Liver (tissue), 9 donors: ENCODE results near the gene NDUFS6. TPM values are rescaled to one million over a fixed set of nuclear protein-coding genes. Genes with fewer than 3 reads are reported as not detected.

Source experiments
- DNase-seq: peaks from one replicate; pipeline ENCODE4 v3.0.0-alpha.2; 2017; ENCODE audit warnings: low spot score
- H3K27ac ChIP-seq, 2 donors: one replicate each; pipeline ENCODE4 v1.7.0; 2013; ENCODE audit warnings: inconsistent platforms in 2 of 2, low read length in 2 of 2, control low read depth in 1 of 2, low read depth in 1 of 2, mild to moderate bottlenecking in 1 of 2
- H3K27me3 ChIP-seq, 4 donors: one replicate each; pipeline versions ENCODE4 v1.6.1 to v1.7.0; 2013; ENCODE audit warnings: low read length in 3 of 4, inconsistent platforms in 1 of 4, mild to moderate bottlenecking in 1 of 4, moderate library complexity in 1 of 4; ENCODE audit not compliant: control insufficient read depth in 4 of 4, insufficient read depth in 4 of 4
- H3K36me3 ChIP-seq, 4 donors: one replicate each; pipeline versions ENCODE4 v1.6.1 to v1.7.0; 2013; ENCODE audit warnings: low read length in 3 of 4, mild to moderate bottlenecking in 3 of 4, low read depth in 1 of 4, moderate library complexity in 1 of 4; ENCODE audit not compliant: control insufficient read depth in 4 of 4, insufficient read depth in 3 of 4
- H3K4me1 ChIP-seq, 4 donors: one replicate each; pipeline versions ENCODE4 v1.6.1 to v1.7.0; 2013; ENCODE audit warnings: low read length in 3 of 4, mild to moderate bottlenecking in 3 of 4, moderate library complexity in 1 of 4; ENCODE audit not compliant: control insufficient read depth in 4 of 4, insufficient read depth in 4 of 4
- H3K4me3 ChIP-seq, 3 donors: one replicate each; pipeline versions ENCODE4 v1.6.1 to v1.7.0; 2013; ENCODE audit warnings: low read length in 3 of 3, control low read depth in 1 of 3, low read depth in 1 of 3, mild to moderate bottlenecking in 1 of 3
- H3K9ac ChIP-seq, 2 donors: one replicate each; pipeline ENCODE4 v1.7.0; 2013; ENCODE audit warnings: low read length in 2 of 2, mild to moderate bottlenecking in 2 of 2, moderate library complexity in 2 of 2, control low read depth in 1 of 2, low read depth in 1 of 2
- H3K9me3 ChIP-seq, 4 donors: one replicate each; pipeline versions ENCODE4 v1.6.1 to v1.7.0; 2013; ENCODE audit warnings: low read length in 3 of 4; ENCODE audit not compliant: control insufficient read depth in 4 of 4
- GABPA ChIP-seq, 2 donors: IDR thresholded peaks in 1 of 2; conservative IDR thresholded peaks in 1 of 2; 2 replicates each; pipeline ENCODE4 v1.6.1; 2016; ENCODE audit warnings: antibody characterized with exemption in 2 of 2, mild to moderate bottlenecking in 1 of 2, moderate library complexity in 1 of 2
- JUND ChIP-seq, 2 donors: IDR thresholded peaks; 2 replicates each; pipeline ENCODE4 v1.6.1; 2016; ENCODE audit warnings: antibody characterized with exemption in 2 of 2
- NR2F2 ChIP-seq: IDR thresholded peaks from 2 replicates; pipeline ENCODE4 v1.6.1; 2016; ENCODE audit warnings: antibody characterized with exemption
- RXRA ChIP-seq, 2 donors: IDR thresholded peaks; 2 replicates each; pipeline ENCODE4 v1.6.1; 2017 to 2018; ENCODE audit warnings: antibody characterized with exemption in 2 of 2, mild to moderate bottlenecking in 1 of 2
- WGBS: extraction: QIAGEN DNeasy Blood & Tissue Kit; methylation state at CpG from one replicate; pipeline ENCODE4 v1.1.7; 2013; 5-methylcytosine and 5-hydroxymethylcytosine counted together
- polyA plus RNA-seq, 2 donors: library from polyadenylated mRNA; stranded (reverse) in 1 of 2; unstranded in 1 of 2; fragments of 200-250 nt in 1 of 2; fragments of >200 nt in 1 of 2; fragmentation: Nextera tagmentation in 1 of 2; extraction: Ambion mirVana in 1 of 2; gene quantifications; one replicate each; pipeline versions ENCODE4 v1.2.1 to v1.2.3, GENCODE V29; 2013 to 2015
- total RNA-seq, 2 donors: library from RNA; depleted of rRNA; stranded (reverse); fragments of >200 nt; gene quantifications; one replicate each; pipeline ENCODE4 v1.2.3, GENCODE V29; 2014
- TF ChIP-seq, protein P1 (sequence below): IDR thresholded peaks from 2 replicates; pipeline ENCODE4 v1.6.1; 2016; ENCODE audit warnings: antibody characterized with exemption
- TF ChIP-seq, protein P2 (sequence below): fragments of 150-350 bp; IDR thresholded peaks from 2 replicates; pipeline ENCODE4 v1.5.1; 2017; ENCODE audit warnings: improper control_type of control experiment, low read depth, low read length; ENCODE audit not compliant: missing input control
- TF ChIP-seq, protein P3 (sequence below): IDR thresholded peaks from 2 replicates; pipeline ENCODE4 v1.6.1; 2016; ENCODE audit warnings: antibody characterized with exemption
- TF ChIP-seq, protein P4 (sequence below): IDR thresholded peaks from 2 replicates; pipeline ENCODE4 v1.6.1; 2016; ENCODE audit warnings: antibody characterized with exemption
- TF ChIP-seq, protein P5 (sequence below): IDR thresholded peaks from 2 replicates; pipeline ENCODE4 v1.6.1; 2016; ENCODE audit warnings: antibody characterized with exemption, mild to moderate bottlenecking
- donor health status: healthy.
- donor health status: healthy.
- donor health status: healthy.
- donor health status: healthy.
- donor health status: healthy.

Gene NDUFS6
- total and polyA plus RNA-seq, 4 donors = 18.7 to 82.5 (median 47.3) TPM

DNA sequence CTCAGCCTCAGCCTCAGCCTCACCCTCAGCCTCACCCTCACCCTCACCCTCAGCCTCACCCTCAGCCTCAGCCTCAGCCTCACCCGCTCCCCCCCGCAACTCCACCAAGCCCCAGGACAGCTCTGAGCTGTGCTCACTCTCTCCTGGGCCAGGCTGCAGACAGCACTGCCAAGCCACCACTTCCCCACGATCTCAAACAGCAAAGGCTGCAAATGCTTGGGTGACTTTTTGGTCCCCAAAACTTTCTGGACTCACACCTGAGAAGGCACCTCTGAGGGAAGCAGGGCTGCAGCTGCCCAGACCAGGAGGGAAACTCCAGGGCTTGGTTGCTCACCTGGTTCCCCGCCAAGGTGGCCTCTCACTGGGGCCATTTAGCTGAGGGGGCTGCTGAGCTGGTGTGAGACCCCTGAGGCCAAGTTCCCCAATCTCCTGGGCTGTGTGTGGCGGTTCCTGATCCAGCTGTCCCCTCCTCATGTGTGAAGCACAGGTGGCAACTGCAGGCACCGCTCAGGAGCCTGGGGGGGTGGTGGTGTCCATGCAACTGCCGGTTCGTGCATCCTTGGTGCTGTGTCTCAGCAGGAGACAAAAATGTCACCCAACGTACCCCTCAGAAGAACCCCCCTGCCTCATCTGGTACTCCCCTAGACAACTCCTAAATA, 19.4 kb upstream of the NDUFS6 start:
- no peak for TF ChIP-seq JUND (IDR thresholded peaks at IDR 0.05)
- TF ChIP-seq, protein P1, sequence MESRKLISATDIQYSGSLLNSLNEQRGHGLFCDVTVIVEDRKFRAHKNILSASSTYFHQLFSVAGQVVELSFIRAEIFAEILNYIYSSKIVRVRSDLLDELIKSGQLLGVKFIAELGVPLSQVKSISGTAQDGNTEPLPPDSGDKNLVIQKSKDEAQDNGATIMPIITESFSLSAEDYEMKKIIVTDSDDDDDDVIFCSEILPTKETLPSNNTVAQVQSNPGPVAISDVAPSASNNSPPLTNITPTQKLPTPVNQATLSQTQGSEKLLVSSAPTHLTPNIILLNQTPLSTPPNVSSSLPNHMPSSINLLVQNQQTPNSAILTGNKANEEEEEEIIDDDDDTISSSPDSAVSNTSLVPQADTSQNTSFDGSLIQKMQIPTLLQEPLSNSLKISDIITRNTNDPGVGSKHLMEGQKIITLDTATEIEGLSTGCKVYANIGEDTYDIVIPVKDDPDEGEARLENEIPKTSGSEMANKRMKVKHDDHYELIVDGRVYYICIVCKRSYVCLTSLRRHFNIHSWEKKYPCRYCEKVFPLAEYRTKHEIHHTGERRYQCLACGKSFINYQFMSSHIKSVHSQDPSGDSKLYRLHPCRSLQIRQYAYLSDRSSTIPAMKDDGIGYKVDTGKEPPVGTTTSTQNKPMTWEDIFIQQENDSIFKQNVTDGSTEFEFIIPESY = no peak
- no peak for TF ChIP-seq RXRA (IDR thresholded peaks at IDR 0.05)
- TF ChIP-seq, protein P2, sequence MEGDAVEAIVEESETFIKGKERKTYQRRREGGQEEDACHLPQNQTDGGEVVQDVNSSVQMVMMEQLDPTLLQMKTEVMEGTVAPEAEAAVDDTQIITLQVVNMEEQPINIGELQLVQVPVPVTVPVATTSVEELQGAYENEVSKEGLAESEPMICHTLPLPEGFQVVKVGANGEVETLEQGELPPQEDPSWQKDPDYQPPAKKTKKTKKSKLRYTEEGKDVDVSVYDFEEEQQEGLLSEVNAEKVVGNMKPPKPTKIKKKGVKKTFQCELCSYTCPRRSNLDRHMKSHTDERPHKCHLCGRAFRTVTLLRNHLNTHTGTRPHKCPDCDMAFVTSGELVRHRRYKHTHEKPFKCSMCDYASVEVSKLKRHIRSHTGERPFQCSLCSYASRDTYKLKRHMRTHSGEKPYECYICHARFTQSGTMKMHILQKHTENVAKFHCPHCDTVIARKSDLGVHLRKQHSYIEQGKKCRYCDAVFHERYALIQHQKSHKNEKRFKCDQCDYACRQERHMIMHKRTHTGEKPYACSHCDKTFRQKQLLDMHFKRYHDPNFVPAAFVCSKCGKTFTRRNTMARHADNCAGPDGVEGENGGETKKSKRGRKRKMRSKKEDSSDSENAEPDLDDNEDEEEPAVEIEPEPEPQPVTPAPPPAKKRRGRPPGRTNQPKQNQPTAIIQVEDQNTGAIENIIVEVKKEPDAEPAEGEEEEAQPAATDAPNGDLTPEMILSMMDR = no peak
- TF ChIP-seq, protein P3, sequence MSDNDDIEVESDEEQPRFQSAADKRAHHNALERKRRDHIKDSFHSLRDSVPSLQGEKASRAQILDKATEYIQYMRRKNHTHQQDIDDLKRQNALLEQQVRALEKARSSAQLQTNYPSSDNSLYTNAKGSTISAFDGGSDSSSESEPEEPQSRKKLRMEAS = no peak
- TF ChIP-seq, protein P4, sequence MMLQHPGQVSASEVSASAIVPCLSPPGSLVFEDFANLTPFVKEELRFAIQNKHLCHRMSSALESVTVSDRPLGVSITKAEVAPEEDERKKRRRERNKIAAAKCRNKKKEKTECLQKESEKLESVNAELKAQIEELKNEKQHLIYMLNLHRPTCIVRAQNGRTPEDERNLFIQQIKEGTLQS = no peak
- TF ChIP-seq GABPA (IDR thresholded peaks at IDR 0.05 in 1 of 2, conservative IDR thresholded peaks at IDR 0.05 in 1 of 2) = no peak
- TF ChIP-seq, protein P5, sequence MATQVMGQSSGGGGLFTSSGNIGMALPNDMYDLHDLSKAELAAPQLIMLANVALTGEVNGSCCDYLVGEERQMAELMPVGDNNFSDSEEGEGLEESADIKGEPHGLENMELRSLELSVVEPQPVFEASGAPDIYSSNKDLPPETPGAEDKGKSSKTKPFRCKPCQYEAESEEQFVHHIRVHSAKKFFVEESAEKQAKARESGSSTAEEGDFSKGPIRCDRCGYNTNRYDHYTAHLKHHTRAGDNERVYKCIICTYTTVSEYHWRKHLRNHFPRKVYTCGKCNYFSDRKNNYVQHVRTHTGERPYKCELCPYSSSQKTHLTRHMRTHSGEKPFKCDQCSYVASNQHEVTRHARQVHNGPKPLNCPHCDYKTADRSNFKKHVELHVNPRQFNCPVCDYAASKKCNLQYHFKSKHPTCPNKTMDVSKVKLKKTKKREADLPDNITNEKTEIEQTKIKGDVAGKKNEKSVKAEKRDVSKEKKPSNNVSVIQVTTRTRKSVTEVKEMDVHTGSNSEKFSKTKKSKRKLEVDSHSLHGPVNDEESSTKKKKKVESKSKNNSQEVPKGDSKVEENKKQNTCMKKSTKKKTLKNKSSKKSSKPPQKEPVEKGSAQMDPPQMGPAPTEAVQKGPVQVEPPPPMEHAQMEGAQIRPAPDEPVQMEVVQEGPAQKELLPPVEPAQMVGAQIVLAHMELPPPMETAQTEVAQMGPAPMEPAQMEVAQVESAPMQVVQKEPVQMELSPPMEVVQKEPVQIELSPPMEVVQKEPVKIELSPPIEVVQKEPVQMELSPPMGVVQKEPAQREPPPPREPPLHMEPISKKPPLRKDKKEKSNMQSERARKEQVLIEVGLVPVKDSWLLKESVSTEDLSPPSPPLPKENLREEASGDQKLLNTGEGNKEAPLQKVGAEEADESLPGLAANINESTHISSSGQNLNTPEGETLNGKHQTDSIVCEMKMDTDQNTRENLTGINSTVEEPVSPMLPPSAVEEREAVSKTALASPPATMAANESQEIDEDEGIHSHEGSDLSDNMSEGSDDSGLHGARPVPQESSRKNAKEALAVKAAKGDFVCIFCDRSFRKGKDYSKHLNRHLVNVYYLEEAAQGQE = no peak
- Histone ChIP-seq H3K4me1 (no peaks in the 10 kb centered on the region), H3K27ac (no peak overlapping the region), H3K4me3 (no peak overlapping the region), H3K27me3 (no peaks in the 10 kb centered on the region), H3K9me3 (no peaks in the 10 kb centered on the region), H3K36me3 (no peaks in the 10 kb centered on the region), H3K9ac (no peak overlapping the region)
- no peak for DNase-seq
- 83% methylated on average over 9 of the region's 9 CpGs for WGBS

DNA sequence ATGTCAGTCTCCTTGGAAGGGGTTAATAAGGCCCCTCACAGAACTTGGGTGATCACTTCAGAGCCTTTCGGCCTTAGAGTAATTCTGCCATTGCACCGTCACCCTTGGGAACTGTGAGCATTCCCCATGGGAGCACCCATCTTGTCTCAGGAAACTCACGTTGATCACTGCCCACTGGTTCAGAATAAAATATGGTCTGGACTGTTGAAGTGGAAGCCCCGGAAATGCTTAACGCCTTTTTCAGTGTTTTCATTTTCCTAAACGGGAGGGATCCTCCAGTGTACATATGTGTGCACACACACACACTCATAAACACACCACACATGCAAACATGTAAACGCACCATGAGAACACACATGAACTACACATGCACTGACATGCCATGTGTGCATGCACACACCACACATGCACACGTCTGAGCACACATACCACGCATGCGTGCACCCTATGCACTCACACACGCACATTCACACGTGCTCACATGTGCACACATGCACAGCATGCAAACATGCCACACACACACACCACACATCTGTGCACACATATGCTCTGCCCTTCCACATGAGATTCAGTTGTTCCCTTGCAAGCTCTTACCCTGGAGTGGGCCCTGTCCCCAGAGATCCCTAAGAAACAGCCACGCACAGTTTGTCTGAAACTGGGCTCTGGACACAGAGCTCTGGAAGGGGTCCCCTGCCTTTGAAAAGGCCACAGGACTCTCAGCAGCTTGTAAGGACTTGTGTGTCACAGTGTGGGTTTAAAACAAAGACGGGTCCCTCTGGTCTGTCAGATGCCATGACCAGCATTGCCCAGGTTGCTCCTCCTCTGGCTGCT, 18.6 kb upstream of the NDUFS6 start:
- DNase-seq = no peak
- 78% methylated on average over 14 of the region's 14 CpGs for WGBS
- Histone ChIP-seq H3K9ac (no peak overlapping the region), H3K27ac (no peak overlapping the region), H3K9me3 (no peaks in the 10 kb centered on the region), H3K36me3 (no peaks in the 10 kb centered on the region), H3K27me3 (no peaks in the 10 kb centered on the region), H3K4me3 (no peak overlapping the region), H3K4me1 (no peaks in the 10 kb centered on the region)
- no peak for TF ChIP-seq NR2F2
